MM.1S (cell line): ENCODE results near the gene WFDC11.

Source experiments
- DNase-seq: peaks from one replicate; pipeline ENCODE4 v3.0.0-alpha.2; 2015
- H2AFZ ChIP-seq: fragments of 300-600 bp; sonication (generic); 2 replicates; pipeline ENCODE4 v1.6.0; 2016; ENCODE audit warnings: antibody characterized with exemption, low read length
- H3F3A ChIP-seq: fragments of 300-600 bp; sonication (generic); 2 replicates; pipeline ENCODE4 v1.6.1; 2016; ENCODE audit warnings: mild to moderate bottlenecking, antibody characterized with exemption, low read length, moderate library complexity, mixed read lengths; ENCODE audit not compliant: insufficient read depth
- H3K27ac ChIP-seq: fragments of 300-600 bp; sonication (generic); 2 replicates; pipeline ENCODE4 v1.5.1; 2016; ENCODE audit warnings: mild to moderate bottlenecking, low read length
- H3K27me3 ChIP-seq: fragments of 300-600 bp; sonication (generic); replicated peaks from 2 replicates; pipeline ENCODE4 v1.6.0; 2016; ENCODE audit warnings: low read length; ENCODE audit not compliant: insufficient read depth
- H3K36me3 ChIP-seq: fragments of 300-600 bp; sonication (generic); replicated peaks from 2 replicates; pipeline ENCODE4 v1.6.1; 2016; ENCODE audit warnings: mild to moderate bottlenecking, low read length, mixed read lengths; ENCODE audit not compliant: insufficient read depth
- H3K4me1 ChIP-seq: fragments of 300-600 bp; sonication (generic); 2 replicates; pipeline ENCODE4 v1.6.1; 2016; ENCODE audit warnings: low read length, mixed read lengths
- H3K4me2 ChIP-seq: fragments of 300-600 bp; sonication (generic); 2 replicates; pipeline ENCODE4 v1.6.0; 2016; ENCODE audit warnings: low read depth, low read length
- H3K4me3 ChIP-seq: fragments of 300-600 bp; sonication (generic); 2 replicates; pipeline ENCODE4 v1.5.1; 2016; ENCODE audit warnings: low read length, mixed read lengths
- H3K79me2 ChIP-seq: fragments of 300-600 bp; sonication (generic); 2 replicates; pipeline ENCODE4 v1.6.1; 2016; ENCODE audit warnings: mixed run types, low read length, mixed read lengths
- H3K9ac ChIP-seq: fragments of 300-600 bp; sonication (generic); 2 replicates; pipeline ENCODE4 v1.6.1; 2016; ENCODE audit warnings: low read length, mixed read lengths
- H3K9me2 ChIP-seq: fragments of 300-600 bp; sonication (generic); replicated peaks from 2 replicates; pipeline ENCODE4 v1.6.1; 2016; ENCODE audit warnings: mild to moderate bottlenecking, low read length, mixed read lengths; ENCODE audit not compliant: insufficient read depth
- H3K9me3 ChIP-seq: fragments of 300-600 bp; sonication (generic); replicated peaks from 2 replicates; pipeline ENCODE4 v1.6.1; 2016; ENCODE audit warnings: mild to moderate bottlenecking, low read length, mixed read lengths; ENCODE audit not compliant: insufficient read depth
- H4K20me1 ChIP-seq: fragments of 300-600 bp; sonication (generic); 2 replicates; pipeline ENCODE4 v1.6.1; 2016; ENCODE audit warnings: mild to moderate bottlenecking, low read length, moderate library complexity, mixed read lengths; ENCODE audit not compliant: insufficient read depth
- CTCF ChIP-seq: fragments of 300-600 bp; sonication (generic); IDR thresholded peaks from 2 replicates; pipeline ENCODE4 v1.5.1; 2016; ENCODE audit warnings: antibody characterized with exemption, low read length, mixed read lengths
- EZH2 ChIP-seq: fragments of 300-600 bp; sonication (generic); optimal IDR thresholded peaks from 2 replicates; pipeline ENCODE3; 2017; ENCODE audit warnings: low read depth, mild to moderate bottlenecking, antibody characterized with exemption, low read length, mixed read lengths
- EZH2phosphoT487 ChIP-seq: fragments of 300-600 bp; sonication (generic); IDR thresholded peaks from 2 replicates; pipeline ENCODE4 v1.6.1; 2018; ENCODE audit warnings: antibody characterized with exemption, low read length

WFDC11 gene

GRCh38 chr20:45617591-45617990, 52.4 kb downstream of the WFDC11 start:
- Histone ChIP-seq H3K36me3 (no peaks in the 10 kb centered on the region), H4K20me1 (no peaks in the 10 kb centered on the region), H2AFZ (no peak overlapping the region), H3K4me1 (no peaks in the 10 kb centered on the region), H3K79me2 (no peaks in the 10 kb centered on the region), H3K9me2 (no peaks in the 10 kb centered on the region), H3F3A (no peaks in the 10 kb centered on the region), H3K4me3 (no peak overlapping the region), H3K4me2 (no peak overlapping the region), H3K27ac (no peak overlapping the region), H3K9me3 (no peaks in the 10 kb centered on the region), H3K9ac (no peak overlapping the region), H3K27me3 (no peaks in the 10 kb centered on the region)
- TF ChIP-seq CTCF (no peak), EZH2phosphoT487 (no peak), EZH2 (no peak)
- no peak for DNase-seq

GRCh38 chr20:45612314-45612713, 57.7 kb downstream of the WFDC11 start:
- H3K4me1 ChIP-seq: no peaks in the 10 kb centered on the region
- H3K9me3 ChIP-seq: no peaks in the 10 kb centered on the region
- no peaks in the 10 kb centered on the region for H3K27me3 ChIP-seq
- H3K27ac ChIP-seq: no peak overlapping the region
- H3F3A ChIP-seq: no peaks in the 10 kb centered on the region
- H3K36me3 ChIP-seq: no peaks in the 10 kb centered on the region
- TF ChIP-seq EZH2 (no peak), EZH2phosphoT487 (no peak), CTCF (no peak)
- H4K20me1 ChIP-seq: no peaks in the 10 kb centered on the region
- DNase-seq: no peak
- H3K4me3 ChIP-seq: no peak overlapping the region
- H3K9me2 ChIP-seq: no peaks in the 10 kb centered on the region
- H2AFZ ChIP-seq: no peak overlapping the region
- H3K9ac ChIP-seq: no peak overlapping the region
- H3K79me2 ChIP-seq: no peaks in the 10 kb centered on the region
- no peak overlapping the region for H3K4me2 ChIP-seq

GRCh38 chr20:45611054-45611453, 59.0 kb downstream of the WFDC11 start:
- H3F3A ChIP-seq: no peaks in the 10 kb centered on the region
- H3K4me2 ChIP-seq: no peak overlapping the region
- H3K9me3 ChIP-seq: no peaks in the 10 kb centered on the region
- no peaks in the 10 kb centered on the region for H3K9me2 ChIP-seq
- no peaks in the 10 kb centered on the region for H3K36me3 ChIP-seq
- no peaks in the 10 kb centered on the region for H3K4me1 ChIP-seq
- H3K27ac ChIP-seq: no peak overlapping the region
- no peak overlapping the region for H3K4me3 ChIP-seq
- no peaks in the 10 kb centered on the region for H4K20me1 ChIP-seq
- no peak overlapping the region for H3K9ac ChIP-seq
- H2AFZ ChIP-seq: no peak overlapping the region
- H3K27me3 ChIP-seq: no peaks in the 10 kb centered on the region
- TF ChIP-seq EZH2: no peak
- TF ChIP-seq EZH2phosphoT487: no peak
- no peak for TF ChIP-seq CTCF
- DNase-seq: no peak
- H3K79me2 ChIP-seq: no peaks in the 10 kb centered on the region
